Spinal cord (tissue), 10 donors: Measurements from ENCODE around the gene DLG2. TPM values are rescaled to one million over a fixed set of nuclear protein-coding genes. Genes with fewer than 3 reads are reported as not detected.
A peak's percentile ranks its signal among the peaks of the same experiment; 100 is the strongest.
"Not testable (repeated sequence)": the region's sequence is repeated elsewhere in the genome, so short reads cannot be mapped to it uniquely, and the experiment has no call there.

Source experiments
- DNase-seq, 6 donors: peaks; one replicate each; pipeline versions ENCODE4 v3.0.0 to v3.0.0-alpha.2; 2013 to 2015; ENCODE audit warnings: low spot score in 6 of 6, low read depth in 4 of 6
- H3K27ac ChIP-seq: one replicate; pipeline ENCODE4 v1.5.1; 2013; ENCODE audit warnings: low read depth, low read length, control low read depth
- H3K27me3 ChIP-seq: one replicate; pipeline ENCODE4 v1.6.1; 2013; ENCODE audit warnings: low read length; ENCODE audit not compliant: control insufficient read depth, insufficient read depth
- H3K36me3 ChIP-seq: one replicate; pipeline ENCODE4 v1.6.1; 2013; ENCODE audit warnings: low read length; ENCODE audit not compliant: control insufficient read depth, insufficient read depth
- H3K4me1 ChIP-seq: one replicate; pipeline ENCODE4 v1.6.1; 2013; ENCODE audit warnings: low read length; ENCODE audit not compliant: control insufficient read depth, insufficient read depth
- H3K4me3 ChIP-seq: one replicate; pipeline ENCODE4 v1.5.1; 2013; ENCODE audit warnings: low read depth, low read length, control low read depth
- H3K9me3 ChIP-seq: one replicate; pipeline ENCODE4 v1.6.1; 2013; ENCODE audit warnings: low read length; ENCODE audit not compliant: control insufficient read depth, insufficient read depth
- WGBS: methylation state at CpG from one replicate; pipeline ENCODE4 v1.1.5; 2013; ENCODE audit warnings: missing lambda C conversion rate; ENCODE audit not compliant: insufficient coverage; 5-methylcytosine and 5-hydroxymethylcytosine counted together
- polyA plus RNA-seq, 2 donors: library from polyadenylated mRNA; unstranded; fragments of 120-200 nt; gene quantifications; one replicate each; pipeline ENCODE4 v1.2.1, GENCODE V29; 2013; ENCODE audit not compliant: insufficient read length in 2 of 2
- total RNA-seq, 2 donors: library from RNA; depleted of rRNA in 1 of 2; stranded (reverse); fragments of 120-200 nt in 1 of 2; fragments of >200 nt in 1 of 2; gene quantifications; one replicate each; pipeline versions ENCODE4 v1.2.3 to v1.2.4, GENCODE V29; 2013 to 2014
- donor health status: healthy.

The DLG2 gene
- total and polyA plus RNA-seq, 4 donors: 37.7 to 111 (median 49.0) TPM

GRCh38 chr11:83437939-83438338 is 2189.2 kb downstream of the DLG2 start:
- Histone ChIP-seq H3K4me1 (peaks cover 6% of the 10 kb centered on the region), H3K9me3 (no peaks in the 10 kb centered on the region), H3K36me3 (no peaks in the 10 kb centered on the region), H3K4me3 (no peak overlapping the region), H3K27ac (no peak overlapping the region), H3K27me3 (no peaks in the 10 kb centered on the region)
- DNase-seq: peak in 4 of 6 donors; percentile 38 to 86 (median 48)
- 38% methylated on average over 2 of the region's 4 CpGs for WGBS

GRCh38 chr11:83436855-83437254 is 2190.3 kb downstream of the DLG2 start:
- WGBS: 92% methylated on average over 3 of the region's 3 CpGs

DNA sequence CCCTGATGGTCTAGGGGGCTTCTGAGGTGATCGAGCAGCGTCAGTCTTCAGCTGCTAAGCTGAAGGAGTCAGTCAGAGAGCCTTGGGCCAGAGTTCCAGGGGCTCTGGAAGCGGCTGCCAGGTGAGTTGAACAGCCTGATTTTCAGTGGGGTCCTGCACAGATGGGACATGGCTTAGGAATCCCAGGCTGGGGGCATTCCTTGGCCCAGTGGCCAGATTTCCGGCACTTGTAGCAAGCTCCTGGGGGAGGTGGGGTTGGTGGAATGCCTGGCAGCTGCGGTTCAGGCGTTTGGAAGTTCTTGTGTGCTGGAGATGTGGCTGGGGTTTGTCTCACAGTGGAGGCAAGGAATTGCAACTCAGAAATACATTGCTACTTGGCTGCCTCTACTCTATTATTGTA is 2192.3 kb downstream of the DLG2 start:
- not testable (repeated sequence) for DNase-seq, H3K4me1 ChIP-seq, H3K36me3 ChIP-seq, H3K9me3 ChIP-seq, H3K27me3 ChIP-seq, H3K4me3 ChIP-seq, H3K27ac ChIP-seq
- 85% methylated on average over 3 of the region's 6 CpGs for WGBS

More at GRCh38 chr11:83436855-83437254, 2190.3 kb downstream of the DLG2 start:
- Histone ChIP-seq H3K4me3 (no peak overlapping the region), H3K27ac (no peak overlapping the region), H3K4me1 (peaks cover 6% of the 10 kb centered on the region), H3K27me3 (no peaks in the 10 kb centered on the region), H3K9me3 (no peaks in the 10 kb centered on the region), H3K36me3 (no peaks in the 10 kb centered on the region)
- DNase-seq: no peak

DNA sequence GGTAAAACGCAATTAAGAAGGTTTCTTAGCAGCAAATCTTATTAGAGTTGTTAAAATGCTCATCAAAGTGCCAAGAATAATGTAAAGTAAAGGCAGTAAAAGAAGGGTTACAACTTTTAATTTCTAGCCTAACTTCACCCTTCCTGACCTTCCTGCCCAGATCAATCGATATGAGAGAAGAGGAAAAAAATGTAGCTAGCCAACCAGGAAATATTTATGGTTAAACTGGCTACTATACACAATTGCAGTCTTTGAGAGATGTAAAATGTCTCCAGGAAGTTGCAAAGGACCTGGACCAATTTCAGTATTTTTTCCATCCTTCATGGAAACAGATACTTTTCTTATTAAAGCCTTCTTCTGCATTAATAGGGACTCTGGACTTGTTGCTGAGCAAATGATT is 2199.2 kb downstream of the DLG2 start:
- Histone ChIP-seq H3K4me3 (no peak overlapping the region), H3K36me3 (no peaks in the 10 kb centered on the region), H3K27ac (no peak overlapping the region), H3K9me3 (no peaks in the 10 kb centered on the region), H3K27me3 (no peaks in the 10 kb centered on the region), H3K4me1 (no peaks in the 10 kb centered on the region)
- no CpG with 5 or more reads among the region's 2 CpGs for WGBS
- DNase-seq: no peak

GRCh38 chr11:83427501-83427900 is 2199.6 kb downstream of the DLG2 start:
- peak in 2 of 6 donors; percentile 4 to 29 for DNase-seq
- Histone ChIP-seq H3K36me3 (no peaks in the 10 kb centered on the region), H3K4me1 (no peaks in the 10 kb centered on the region), H3K27me3 (no peaks in the 10 kb centered on the region), H3K9me3 (no peaks in the 10 kb centered on the region), H3K27ac (no peak overlapping the region), H3K4me3 (no peak overlapping the region)
- WGBS: no CpG with 5 or more reads among the region's 2 CpGs

DNA sequence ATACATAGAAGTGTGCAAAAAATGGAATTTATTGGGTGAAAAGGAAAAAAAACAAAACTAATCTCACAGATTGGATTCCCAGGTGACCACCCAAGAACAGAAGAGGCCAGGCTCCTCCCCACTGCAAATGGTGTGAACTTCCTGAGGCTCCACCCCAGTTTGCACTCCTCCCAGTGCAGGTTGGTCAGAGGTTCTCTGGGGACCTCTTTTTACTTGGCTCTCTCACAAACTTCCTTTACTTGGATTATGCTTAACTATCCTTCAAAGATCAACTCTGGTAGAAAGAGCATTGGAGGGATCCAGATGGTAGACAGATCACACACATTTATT is 2202.0 kb downstream of the DLG2 start:
- no peak for DNase-seq
- no peak overlapping the region for H3K4me3 ChIP-seq
- H3K4me1 ChIP-seq: no peaks in the 10 kb centered on the region
- H3K27ac ChIP-seq: no peak overlapping the region
- H3K27me3 ChIP-seq: no peaks in the 10 kb centered on the region
- no peaks in the 10 kb centered on the region for H3K36me3 ChIP-seq
- H3K9me3 ChIP-seq: no peaks in the 10 kb centered on the region

DNA sequence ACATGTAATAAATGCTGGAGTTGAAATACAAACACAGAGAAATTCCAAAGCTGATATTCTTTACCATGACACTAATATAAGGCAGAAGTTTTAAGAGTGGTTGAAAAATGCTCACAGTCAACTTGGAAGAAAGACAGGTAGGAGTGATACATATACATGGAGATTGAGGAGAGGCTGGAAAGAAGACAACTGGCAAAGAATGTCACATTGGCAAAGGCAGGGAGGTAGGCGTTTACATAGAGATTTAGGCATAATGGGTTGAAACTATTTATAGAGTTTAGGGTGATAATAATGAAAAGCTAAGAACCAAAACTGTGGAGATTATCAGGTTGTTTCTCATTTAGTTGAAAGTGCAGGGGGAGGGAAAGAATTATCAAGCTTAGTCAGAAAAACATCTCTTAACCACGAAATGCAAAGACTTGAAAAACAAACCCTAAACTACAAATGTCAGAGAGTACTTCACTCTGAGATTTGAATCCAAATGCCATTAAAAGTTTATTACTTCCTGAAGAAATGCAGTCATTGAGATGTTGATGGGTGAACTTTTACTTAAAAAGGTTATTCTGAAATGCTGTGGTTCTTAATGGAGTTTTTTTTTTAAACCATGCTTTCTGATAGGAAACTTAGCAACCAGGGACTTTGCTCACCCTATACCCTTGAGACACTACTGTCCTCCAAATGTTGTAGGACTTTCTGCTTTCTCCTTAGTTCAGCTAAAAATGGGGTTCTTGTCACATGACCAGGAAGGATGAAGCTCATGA is 2202.6 kb downstream of the DLG2 start:
- Histone ChIP-seq H3K36me3 (no peaks in the 10 kb centered on the region), H3K9me3 (no peaks in the 10 kb centered on the region), H3K27me3 (no peaks in the 10 kb centered on the region), H3K4me1 (no peaks in the 10 kb centered on the region), H3K27ac (no peak overlapping the region), H3K4me3 (no peak overlapping the region)
- WGBS: 100% methylated on average over 1 of the region's 2 CpGs
- DNase-seq: no peak

DNA sequence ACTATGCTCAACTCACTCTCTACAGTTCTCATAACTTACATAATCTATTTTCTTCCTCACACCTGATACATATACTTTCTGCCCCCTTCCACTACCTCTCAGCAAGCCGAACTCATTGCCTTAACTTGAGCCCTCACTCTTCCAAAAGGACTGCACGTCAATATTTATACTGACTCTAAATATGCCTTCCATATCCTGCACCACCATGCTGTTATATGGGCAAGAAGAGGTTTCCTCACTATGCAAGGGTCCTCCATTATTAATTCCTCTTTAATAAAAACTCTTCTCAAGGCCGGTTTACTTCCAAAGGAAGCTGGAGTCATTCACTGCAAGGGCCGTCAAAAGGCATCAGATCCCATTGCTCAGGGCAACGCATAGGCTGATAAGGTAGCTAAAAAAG is 2204.5 kb downstream of the DLG2 start:
- not testable (repeated sequence) for H3K4me3 ChIP-seq, H3K4me1 ChIP-seq, H3K36me3 ChIP-seq, H3K9me3 ChIP-seq, H3K27me3 ChIP-seq, H3K27ac ChIP-seq, DNase-seq
- 90% methylated on average over 2 of the region's 5 CpGs for WGBS

DNA sequence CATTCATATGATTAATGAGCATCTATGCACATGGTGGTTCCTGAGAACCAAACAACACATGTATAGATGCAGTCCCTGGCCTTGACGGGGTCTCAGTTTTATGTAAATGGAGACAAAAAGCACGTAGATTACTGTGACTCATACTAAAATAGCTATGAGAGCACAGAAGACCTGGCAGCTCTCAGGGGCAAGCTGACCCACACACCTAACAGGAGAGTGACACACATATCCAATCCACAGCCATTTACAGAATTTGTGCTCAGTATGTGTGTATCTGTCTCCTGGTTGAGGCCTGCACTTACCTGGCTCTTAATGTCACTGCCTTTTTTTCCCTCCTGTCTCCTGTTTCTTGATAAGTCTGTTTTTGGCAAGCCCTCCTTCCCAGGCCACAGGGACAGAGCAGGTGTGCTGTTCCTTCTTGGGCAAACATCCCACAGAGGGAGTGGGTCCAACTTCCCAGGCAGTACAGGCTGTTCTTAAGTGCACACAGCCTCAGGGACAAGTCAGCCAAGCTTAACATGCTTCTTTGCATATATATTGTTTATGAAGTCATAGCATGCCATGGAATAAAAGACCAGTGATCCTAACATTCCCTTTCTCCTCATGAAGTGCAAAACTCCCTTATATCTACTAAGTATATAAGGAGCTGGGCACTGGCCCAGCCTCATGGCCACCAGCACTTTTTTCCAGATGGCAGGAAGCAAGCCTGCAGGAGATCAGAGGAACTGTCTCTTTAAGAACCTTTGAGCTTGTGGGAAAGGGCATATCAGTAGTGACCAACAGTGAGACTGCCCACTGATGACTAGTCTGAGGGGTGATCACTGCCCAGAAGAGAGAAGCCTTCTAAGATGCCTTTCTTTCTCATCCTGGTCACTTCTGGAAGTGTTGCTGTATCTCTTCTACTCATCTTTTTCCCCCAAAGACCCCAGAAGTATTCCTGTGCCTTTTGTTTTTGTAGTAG is 2216.3 kb downstream of the DLG2 start:
- Histone ChIP-seq H3K4me3 (no peak overlapping the region), H3K27me3 (no peaks in the 10 kb centered on the region), H3K36me3 (no peaks in the 10 kb centered on the region), H3K4me1 (no peaks in the 10 kb centered on the region), H3K27ac (no peak overlapping the region), H3K9me3 (no peaks in the 10 kb centered on the region)
- peak in 1 of 6 donors; percentile 15 for DNase-seq
- no CpG with 5 or more reads among the region's 2 CpGs for WGBS
